BE2C (cell line): ENCODE measurements around the gene ROCK2.
A peak's percentile ranks its signal among the peaks of the same experiment; 100 is the strongest.

ENCODE experiments used
- DNase-seq: peaks from one replicate; pipeline ENCODE4 v3.0.0-alpha.2; 2020
- H3K27me3 ChIP-seq: fragments of 250-450 bp; sonication (Bioruptor Pico); 2 replicates; pipeline ENCODE4 v1.5.1; 2020; ENCODE audit warnings: mild to moderate bottlenecking
- H3K36me3 ChIP-seq: fragments of 250-450 bp; sonication (Bioruptor Pico); 2 replicates; pipeline ENCODE4 v1.5.1; 2020; ENCODE audit warnings: mild to moderate bottlenecking
- H3K4me1 ChIP-seq: fragments of 250-450 bp; sonication (Bioruptor Pico); 2 replicates; pipeline ENCODE4 v1.5.1; 2020
- H3K4me3 ChIP-seq: 2 replicates; pipeline ENCODE4 v1.5.1; 2011; ENCODE audit warnings: low read depth, low read length
- H3K9me3 ChIP-seq: fragments of 250-450 bp; sonication (Bioruptor Pico); 2 replicates; pipeline ENCODE4 v1.5.1; 2020
- CTCF ChIP-seq: IDR thresholded peaks from 2 replicates; pipeline ENCODE4 v1.5.1; 2012; ENCODE audit warnings: mild to moderate bottlenecking, low read depth, low read length

ROCK2 gene

GRCh38 chr2:11155381-11156035 lies 188.9 kb downstream of the ROCK2 start, which contains the start of gene SLC66A3:
Gene SLC66A3, plus strand, starts transcription at chr2:11155467. Its CDS starts 80 bp downstream, at chr2:11155547.
- 0 out of 2 replicates have a peak, but pooled peaks have one; percentile 2 for TF ChIP-seq CTCF
- Histone ChIP-seq H3K9me3 (no peaks in the 10 kb centered on the region), H3K27me3 (no peaks in the 10 kb centered on the region), H3K36me3 (no peaks in the 10 kb centered on the region), H3K4me1 (no peaks in the 10 kb centered on the region), H3K4me3 (peak within 1 kb of the TSS; percentile 66)
- peak; percentile 94 for DNase-seq

GRCh38 chr2:11154923-11155380 lies 189.5 kb downstream of the ROCK2 start:
- Histone ChIP-seq H3K36me3 (no peaks in the 10 kb centered on the region), H3K9me3 (no peaks in the 10 kb centered on the region), H3K4me1 (no peaks in the 10 kb centered on the region), H3K27me3 (no peaks in the 10 kb centered on the region), H3K4me3 (peak overlapping the region; percentile 64)
- TF ChIP-seq CTCF = no peak
- DNase-seq = peak; percentile 99

- peak overlapping the region; percentile 64 for H3K4me3 ChIP-seq
- no peak for DNase-seq
- H3K4me1 ChIP-seq = no peaks in the 10 kb centered on the region
- H3K36me3 ChIP-seq = no peaks in the 10 kb centered on the region
- H3K27me3 ChIP-seq = no peaks in the 10 kb centered on the region
- TF ChIP-seq CTCF = no peak
- no peaks in the 10 kb centered on the region for H3K9me3 ChIP-seq
Observed at GRCh38 chr2:11154016-11154922, 190.2 kb downstream of the ROCK2 start.

- H3K4me3 ChIP-seq = no peak overlapping the region
- no peak for TF ChIP-seq CTCF
- DNase-seq = no peak
- H3K4me1 ChIP-seq = no peaks in the 10 kb centered on the region
- H3K36me3 ChIP-seq = no peaks in the 10 kb centered on the region
- H3K27me3 ChIP-seq = no peaks in the 10 kb centered on the region
- H3K9me3 ChIP-seq = no peaks in the 10 kb centered on the region
Observed at GRCh38 chr2:11152591-11152990, 191.8 kb downstream of the ROCK2 start.

GRCh38 chr2:11147263-11147662 lies 197.2 kb downstream of the ROCK2 start:
- Histone ChIP-seq H3K4me1 (no peaks in the 10 kb centered on the region), H3K9me3 (no peaks in the 10 kb centered on the region), H3K4me3 (no peak overlapping the region), H3K27me3 (0 out of 2 replicates have a peak, but pooled peaks cover 6% of the 10 kb centered on the region), H3K36me3 (no peaks in the 10 kb centered on the region)
- TF ChIP-seq CTCF = no peak
- no peak for DNase-seq
